Stimulated activated CD4-positive, alpha-beta T cell treated with anti-CD3 and anti-CD28 coated beads, Interleukin-4, amount 100 ng/mL, for 24 hours (primary cell): ENCODE measurements around the gene CDK17.
"Not testable (repeated sequence)": the region's sequence is repeated elsewhere in the genome, so short reads cannot be mapped to it uniquely, and the experiment has no call there.

ENCODE experiments used
- DNase-seq: peaks from one replicate; pipeline ENCODE4 v3.0.0-alpha.2; 2020

Gene CDK17

GRCh38 chr12:96386794-96387193 is 13.4 kb downstream of the CDK17 start:
- no peak for DNase-seq

GRCh38 chr12:96383991-96384390 is 16.2 kb downstream of the CDK17 start:
- no peak for DNase-seq

- no peak for DNase-seq
Measured at GRCh38 chr12:96383371-96383770, 16.9 kb downstream of the CDK17 start.

- DNase-seq = not testable (repeated sequence)
Measured at GRCh38 chr12:96379743-96380142, 20.5 kb downstream of the CDK17 start.

GRCh38 chr12:96378319-96378718 is 21.9 kb downstream of the CDK17 start:
- no peak for DNase-seq

- DNase-seq = no peak
Measured at GRCh38 chr12:96376865-96377264, 23.4 kb downstream of the CDK17 start.

GRCh38 chr12:96375841-96376604 is 24.2 kb downstream of the CDK17 start:
- DNase-seq = no peak

- no peak for DNase-seq
Measured at GRCh38 chr12:96375170-96375569, 25.1 kb downstream of the CDK17 start.

- DNase-seq = no peak
Measured at GRCh38 chr12:96371790-96372699, 28.2 kb downstream of the CDK17 start.

GRCh38 chr12:96371138-96371789 is 29.0 kb downstream of the CDK17 start:
- DNase-seq = no peak

GRCh38 chr12:96368687-96369086 is 31.6 kb downstream of the CDK17 start:
- no peak for DNase-seq

- DNase-seq = no peak
Measured at GRCh38 chr12:96368233-96368632, 32.0 kb downstream of the CDK17 start.

- DNase-seq = no peak
Measured at GRCh38 chr12:96366381-96366654, 33.9 kb downstream of the CDK17 start.

- no peak for DNase-seq
Measured at GRCh38 chr12:96365604-96366380, 34.4 kb downstream of the CDK17 start.

- DNase-seq = no peak
Measured at GRCh38 chr12:96364092-96364700, 36.0 kb downstream of the CDK17 start.

- no peak for DNase-seq
Measured at GRCh38 chr12:96361074-96361473, 39.2 kb downstream of the CDK17 start.

GRCh38 chr12:96360550-96360949 is 39.7 kb downstream of the CDK17 start:
- DNase-seq = no peak

- no peak for DNase-seq
Measured at GRCh38 chr12:96359328-96359727, 40.9 kb downstream of the CDK17 start.

GRCh38 chr12:96356831-96357230 is 43.4 kb downstream of the CDK17 start:
- DNase-seq = no peak

- no peak for DNase-seq
Measured at GRCh38 chr12:96354844-96355534, 45.2 kb downstream of the CDK17 start.

- no peak for DNase-seq
Measured at GRCh38 chr12:96354326-96354725, 45.9 kb downstream of the CDK17 start.
